HG03135 (cell line): Measurements from ENCODE around the gene ACO1.

Experiments
- ATAC-seq: cut with Tn5 transposase; IDR thresholded peaks from one replicate; pipeline ENCODE4 v1.9.1; 2021; ENCODE audit warnings: mild to moderate bottlenecking, moderate library complexity; ENCODE audit not compliant: unreplicated experiment

Gene ACO1

GRCh38 chr9:32486839-32487562 lies 102.6 kb downstream of the ACO1 start:
- no peak for ATAC-seq

- no peak for ATAC-seq
These were observed 103.5 kb downstream of the ACO1 start for GRCh38 chr9:32487981-32488380.

- ATAC-seq, result no peak
These were observed 106.2 kb downstream of the ACO1 start for GRCh38 chr9:32490601-32491000.

- ATAC-seq, result no peak
These were observed 113.5 kb downstream of the ACO1 start for GRCh38 chr9:32497921-32498320.

- ATAC-seq, result no peak
These were observed 116.3 kb downstream of the ACO1 start for GRCh38 chr9:32500768-32501167.

GRCh38 chr9:32501868-32502267 lies 117.4 kb downstream of the ACO1 start:
- ATAC-seq, result no peak

GRCh38 chr9:32502464-32502863 lies 118.0 kb downstream of the ACO1 start:
- no peak for ATAC-seq

- ATAC-seq, result no peak
These were observed 118.6 kb downstream of the ACO1 start for GRCh38 chr9:32503008-32503407.
